ENCODE measurements around the gene UBR7.
"Not testable (repeated sequence)": the region's sequence is repeated elsewhere in the genome, so short reads cannot be mapped to it uniquely, and the experiment has no call there.

Gene UBR7

DNA sequence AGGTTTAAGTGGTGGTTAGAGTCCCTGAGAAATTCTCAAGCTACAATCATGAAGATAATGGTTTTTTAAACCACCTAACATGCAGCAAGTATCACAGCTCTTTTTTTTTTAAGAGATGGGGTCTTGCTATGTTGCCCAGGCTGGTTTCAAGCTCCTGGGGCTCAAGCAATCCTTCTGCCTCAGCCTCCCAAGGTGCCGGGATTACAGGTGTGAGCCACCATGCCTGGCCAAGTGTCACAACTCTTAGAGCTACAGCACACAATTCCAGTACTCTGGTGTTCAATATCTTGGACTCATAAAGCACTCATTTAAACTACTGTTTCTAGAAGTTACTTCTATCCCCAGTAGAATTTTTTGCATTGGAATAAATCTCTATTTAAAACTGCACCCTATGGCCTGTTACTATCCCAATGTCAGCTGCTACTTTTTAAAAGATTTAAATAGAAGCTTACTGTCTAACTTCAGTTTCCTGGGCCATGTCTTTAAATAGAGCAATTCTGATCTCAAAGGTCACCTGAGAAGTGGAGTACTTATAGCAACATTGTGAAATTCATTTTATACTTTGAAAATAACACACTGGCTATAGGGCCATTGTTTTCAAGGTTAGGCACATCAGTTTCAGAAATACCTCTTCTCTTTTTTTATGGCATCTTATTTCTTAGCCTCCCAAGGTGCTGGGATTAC lies 11.6 kb upstream of the UBR7 start:
- no peak for DNase-seq (ENCODE audit: low read depth in 1 of 2, low spot score in 1 of 2)

DNA sequence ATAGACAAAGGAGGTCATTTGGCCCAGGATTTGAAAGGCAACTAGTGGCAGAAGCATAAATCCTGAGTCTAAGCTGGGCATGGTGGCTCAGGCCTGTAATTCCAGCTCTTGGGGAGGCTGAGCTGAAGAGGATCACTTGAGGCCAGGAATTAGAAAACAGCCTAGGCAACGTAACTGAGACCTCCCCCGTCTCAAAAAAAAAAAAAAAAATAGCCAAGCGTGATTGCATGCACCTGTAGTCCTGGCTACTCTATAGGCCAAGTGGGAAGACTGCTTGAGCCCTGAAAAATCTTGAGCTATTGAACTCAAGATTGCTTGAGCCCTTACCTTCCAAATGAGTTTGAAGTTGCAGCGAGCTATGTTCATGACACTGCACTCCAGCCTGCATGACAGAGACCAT lies 8.0 kb upstream of the UBR7 start:
- DNase-seq (ENCODE audit: low read depth in 1 of 2, low spot score in 1 of 2) = no peak

DNA sequence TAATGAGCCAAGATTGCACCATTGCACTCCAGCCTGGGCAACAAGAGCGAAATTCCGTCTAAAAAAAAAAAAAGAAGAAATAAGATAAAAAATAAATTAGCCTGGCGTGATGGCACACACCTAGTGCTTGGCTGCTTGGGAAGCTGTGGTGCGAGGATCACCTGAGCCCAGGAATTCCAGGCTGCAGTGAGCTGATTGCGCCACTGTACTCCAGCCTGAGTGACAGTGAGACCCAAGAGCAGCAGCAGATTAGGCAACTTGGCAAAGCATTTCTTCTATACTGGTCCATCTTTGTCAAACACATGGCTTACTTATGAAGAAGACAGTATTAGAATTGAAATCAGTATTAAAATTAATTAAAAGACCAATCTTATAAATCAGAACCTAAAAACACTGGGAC lies 6.5 kb upstream of the UBR7 start:
- DNase-seq (ENCODE audit: low read depth in 1 of 2, low spot score in 1 of 2) = no peak

DNA sequence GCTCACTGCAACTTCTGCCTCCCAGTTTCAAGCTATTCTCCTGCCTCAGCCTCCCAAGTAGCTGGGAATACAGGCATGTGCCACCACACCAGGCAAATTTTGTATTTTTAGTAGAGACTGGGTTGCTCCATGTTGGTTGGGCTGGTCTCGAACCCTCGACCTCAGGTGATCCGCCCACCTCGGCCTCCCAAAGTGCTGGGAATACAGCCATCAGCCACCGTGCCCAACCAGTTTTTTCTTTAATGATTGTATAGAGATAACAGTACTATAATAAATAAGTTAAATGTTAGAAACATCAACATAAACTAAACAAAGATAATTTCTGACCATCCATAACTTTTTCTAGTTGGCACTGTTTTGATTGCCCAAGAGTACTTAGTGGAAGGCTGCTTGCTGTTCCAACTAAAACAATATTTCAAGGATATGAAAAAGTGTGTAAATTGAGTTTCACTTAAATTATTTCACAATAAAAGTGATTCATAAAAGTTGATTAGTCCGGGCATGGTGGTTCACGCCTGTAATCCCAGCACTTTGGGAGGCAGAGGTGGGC lies 5.8 kb upstream of the UBR7 start:
- no peak for DNase-seq (ENCODE audit: low read depth in 1 of 2, low spot score in 1 of 2)

DNA sequence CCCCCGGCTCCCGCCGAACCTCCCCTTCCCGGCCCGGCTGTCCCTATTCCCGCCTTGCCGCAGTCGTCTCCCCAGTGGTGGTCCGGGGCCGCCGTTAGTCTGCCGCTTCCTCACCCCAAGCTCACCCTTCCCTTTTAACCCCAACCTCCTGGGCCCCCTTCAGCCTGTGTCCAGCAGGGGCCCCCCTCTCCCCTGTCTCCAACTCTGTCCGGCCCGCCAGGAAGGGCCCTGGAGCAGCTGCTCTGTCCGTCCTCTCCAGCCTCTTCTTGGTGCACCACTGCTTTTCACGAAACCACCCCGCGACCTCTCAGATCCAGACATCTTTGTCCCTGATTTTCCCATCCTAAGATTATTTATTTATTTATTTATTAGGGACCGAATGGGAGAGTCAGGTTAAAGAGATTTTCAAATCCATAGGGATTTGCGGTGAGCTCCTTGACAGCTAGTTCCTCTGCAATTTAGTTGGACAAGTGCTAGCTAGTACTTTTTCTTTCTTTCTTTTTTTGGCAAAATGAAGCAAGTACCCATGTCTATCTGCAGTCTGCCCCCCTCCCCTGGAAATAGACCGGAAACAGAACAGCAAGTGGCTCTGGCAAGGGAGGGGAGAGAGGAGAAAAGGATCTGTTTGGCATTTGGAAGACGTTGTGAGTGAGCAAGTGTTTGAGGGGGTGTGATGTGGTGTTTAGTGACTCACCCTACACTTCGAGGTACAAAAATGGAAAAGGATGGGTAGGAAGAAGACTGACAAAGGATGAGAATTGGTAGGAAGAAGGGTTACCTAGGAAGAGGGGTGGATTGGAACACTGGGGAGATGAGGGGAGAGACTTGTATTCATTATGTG lies 632 bp downstream of the UBR7 start:
- DNase-seq (ENCODE audit: low read depth in 1 of 2, low spot score in 1 of 2) = no peak

DNA sequence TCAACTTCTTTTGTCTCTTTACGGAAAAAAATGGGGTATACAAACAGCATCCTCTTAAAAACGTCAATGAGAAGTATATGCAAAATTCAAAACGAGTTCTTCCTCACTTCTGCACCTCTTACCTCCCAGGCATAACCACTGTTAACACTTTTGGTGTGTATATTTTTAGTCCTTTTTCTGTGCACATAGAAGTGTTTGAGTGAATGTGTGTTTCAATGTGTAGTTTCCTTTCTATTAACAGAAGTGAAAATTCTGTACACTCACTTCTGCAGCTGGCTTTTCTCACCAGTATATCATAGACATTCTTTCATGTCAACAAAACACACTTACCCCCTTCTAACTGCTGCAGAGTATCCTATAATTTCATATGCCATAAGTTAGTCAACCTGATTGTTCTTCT lies 5.4 kb downstream of the UBR7 start:
- DNase-seq (ENCODE audit: low read depth in 1 of 2, low spot score in 1 of 2) = no peak

DNA sequence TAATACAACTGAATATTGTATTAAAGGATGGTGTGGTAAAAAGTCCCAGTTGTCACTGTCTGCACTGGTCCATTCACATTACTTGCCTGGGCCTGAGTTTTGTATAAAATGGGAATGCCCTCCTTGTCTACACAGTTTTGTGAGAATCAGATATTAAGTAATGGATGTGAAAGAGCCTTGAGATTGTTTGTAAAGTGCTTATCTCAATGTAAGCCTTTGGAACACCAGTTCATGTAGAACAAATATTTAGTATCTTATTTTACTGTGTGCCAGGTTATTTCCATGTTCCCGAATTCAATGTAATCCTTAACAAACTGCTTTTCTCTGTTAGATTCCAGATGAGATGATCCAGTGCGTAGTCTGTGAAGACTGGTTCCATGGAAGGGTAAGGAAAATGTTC lies 7.5 kb downstream of the UBR7 start:
- DNase-seq (ENCODE audit: low read depth in 1 of 2, low spot score in 1 of 2) = no peak

DNA sequence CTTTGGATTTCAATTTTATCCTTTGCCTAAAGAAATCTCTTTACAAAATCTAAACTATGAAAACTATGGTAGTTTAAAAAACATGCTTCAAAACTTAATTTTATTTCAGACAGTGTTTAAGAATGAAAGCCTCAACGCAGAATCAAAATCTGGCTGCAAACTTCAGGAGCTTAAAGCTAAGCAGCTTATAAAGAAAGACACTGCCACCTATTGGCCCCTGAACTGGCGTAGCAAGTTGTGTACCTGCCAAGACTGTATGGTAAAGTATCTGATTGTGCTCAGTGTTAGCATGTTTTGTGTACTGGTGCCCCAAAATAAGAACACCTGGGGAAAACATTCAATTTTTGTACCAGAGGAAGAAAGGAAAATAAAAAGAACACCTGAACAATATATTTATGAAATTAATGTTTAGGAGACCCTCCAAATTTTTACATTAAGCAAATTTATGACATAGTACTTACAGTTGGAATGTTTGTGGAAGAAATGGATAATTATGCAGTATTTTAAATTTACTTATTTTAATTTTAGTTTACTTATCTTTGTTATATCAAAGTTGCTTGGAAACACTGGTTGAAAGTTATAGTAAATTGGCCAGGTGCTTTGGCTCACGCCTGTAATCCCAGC lies 12.2 kb downstream of the UBR7 start:
- DNase-seq (ENCODE audit: low read depth in 1 of 2, low spot score in 1 of 2) = no peak

DNA sequence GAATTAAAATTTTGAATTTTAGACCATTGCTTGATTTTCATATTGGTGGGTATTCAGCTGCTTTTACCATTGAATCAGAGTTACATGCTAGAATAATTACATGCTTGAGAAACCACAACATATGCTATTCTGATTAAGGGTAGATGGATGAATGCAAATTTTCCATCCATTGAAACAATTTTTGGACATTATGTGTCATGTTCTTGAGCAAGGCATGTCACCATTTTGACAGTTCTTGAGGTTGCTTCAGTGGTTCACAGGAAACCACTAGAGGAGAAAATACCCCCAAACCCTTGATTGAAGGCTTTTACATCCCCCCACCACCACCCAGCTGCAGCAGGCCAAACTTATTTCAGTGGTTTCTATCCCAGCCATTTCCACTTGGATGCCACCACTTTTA lies 13.5 kb downstream of the UBR7 start:
- DNase-seq (ENCODE audit: low read depth in 1 of 2, low spot score in 1 of 2) = no peak

DNA sequence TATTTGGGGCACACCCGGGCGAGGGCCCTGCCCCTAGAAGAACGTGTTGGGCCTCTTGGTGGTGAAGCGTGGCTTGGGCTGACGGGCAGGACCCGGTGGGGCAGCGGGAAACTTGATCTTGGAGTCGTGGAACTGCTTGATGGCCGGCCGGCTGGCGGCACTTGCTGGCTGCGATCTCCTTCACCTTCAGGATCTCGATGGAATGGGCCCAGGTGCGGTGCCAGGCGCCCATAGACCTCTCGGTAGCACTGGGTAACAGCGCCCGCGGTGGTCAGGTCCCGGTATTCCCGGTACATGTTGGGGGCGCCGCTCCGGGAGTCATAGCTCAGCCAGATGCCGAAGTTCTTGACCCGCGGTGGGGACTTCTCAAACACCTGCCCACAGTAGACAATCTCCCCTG lies 16.5 kb downstream of the UBR7 start:
- no peak for DNase-seq (ENCODE audit: low read depth in 1 of 2, low spot score in 1 of 2)

DNA sequence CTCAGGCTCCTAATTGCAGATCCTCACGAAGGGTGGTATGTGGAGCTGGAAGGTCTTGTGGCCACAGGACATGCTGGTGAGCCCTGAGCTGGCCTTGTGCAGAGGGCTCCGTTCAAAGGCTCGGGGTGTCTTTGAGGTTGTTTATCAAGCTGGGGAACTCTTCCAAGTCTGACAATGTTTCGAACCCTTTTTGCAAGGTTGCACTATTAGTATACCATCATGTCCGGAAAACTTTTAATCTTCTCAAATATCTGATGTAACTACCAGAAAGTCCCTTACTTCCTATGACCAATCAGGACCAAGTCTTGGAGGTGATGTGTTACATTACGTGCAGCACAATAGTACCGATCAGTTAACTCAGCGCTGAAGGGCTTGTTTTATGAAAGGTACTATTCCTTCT lies 21.5 kb downstream of the UBR7 start:
- no peak for DNase-seq (ENCODE audit: low read depth in 1 of 2, low spot score in 1 of 2)

DNA sequence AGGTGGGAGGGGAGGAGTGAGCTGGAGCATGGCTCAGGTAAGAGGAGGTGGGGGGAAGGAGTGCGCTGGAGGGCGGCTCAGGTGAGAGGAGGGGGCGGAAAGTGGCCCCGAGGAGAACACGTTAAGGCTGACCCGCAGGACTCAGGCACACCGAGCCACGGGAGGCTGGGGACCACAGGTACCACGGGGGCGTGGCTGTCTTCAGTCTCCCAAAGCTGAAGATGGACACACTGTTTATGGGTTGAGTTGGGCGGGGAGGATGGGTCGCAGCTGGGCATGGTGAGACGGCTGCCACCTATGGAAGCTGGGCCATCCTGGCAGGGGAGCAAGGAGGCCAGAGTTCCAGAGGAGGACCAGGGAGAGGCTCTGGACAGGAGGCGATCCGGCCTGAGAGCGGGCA lies 23.5 kb downstream of the UBR7 start:
- DNase-seq (ENCODE audit: low read depth in 1 of 2, low spot score in 1 of 2) = no peak

DNA sequence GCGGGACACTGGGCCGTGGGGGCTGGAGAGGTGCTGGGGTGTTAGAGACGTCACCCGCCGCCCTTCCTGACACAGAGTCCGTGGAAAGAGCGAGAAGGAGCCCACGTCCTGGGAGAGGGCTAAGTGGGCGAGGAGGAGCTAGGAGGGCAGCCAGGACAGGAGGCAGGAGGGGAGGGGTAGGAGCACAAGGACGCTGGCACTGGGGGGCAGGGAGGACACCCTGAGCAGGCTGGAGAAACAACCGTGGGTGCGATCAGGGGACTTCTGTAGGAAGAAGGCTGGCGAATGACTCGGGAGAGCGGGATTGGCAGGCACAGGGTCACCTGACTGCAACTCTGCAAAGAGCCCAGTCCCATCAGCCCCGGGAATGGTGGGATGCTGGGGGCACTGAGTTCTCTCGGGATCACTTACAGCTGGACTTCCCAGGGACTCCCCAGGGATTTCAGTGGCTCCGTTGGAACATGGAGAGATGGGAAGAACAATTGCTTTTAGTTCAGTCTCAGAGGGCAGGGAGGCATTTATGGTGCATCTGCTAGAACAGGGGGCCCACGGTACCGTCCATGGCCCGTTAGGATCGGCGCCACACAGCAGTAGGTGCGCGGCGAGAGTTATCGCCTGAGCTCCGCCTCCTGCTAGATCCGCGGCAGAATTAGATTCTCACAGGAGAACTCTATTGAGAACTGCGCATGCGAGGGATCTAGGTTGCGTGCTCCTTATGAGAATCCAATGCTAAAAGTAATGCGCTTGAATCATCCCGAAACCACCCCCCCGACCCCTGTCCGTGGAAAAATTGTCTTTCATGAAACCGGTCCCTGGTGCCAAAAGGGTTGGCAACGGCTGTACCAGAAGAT lies 24.3 kb downstream of the UBR7 start:
- DNase-seq (ENCODE audit: low read depth in 1 of 2, low spot score in 1 of 2) = no peak

DNA sequence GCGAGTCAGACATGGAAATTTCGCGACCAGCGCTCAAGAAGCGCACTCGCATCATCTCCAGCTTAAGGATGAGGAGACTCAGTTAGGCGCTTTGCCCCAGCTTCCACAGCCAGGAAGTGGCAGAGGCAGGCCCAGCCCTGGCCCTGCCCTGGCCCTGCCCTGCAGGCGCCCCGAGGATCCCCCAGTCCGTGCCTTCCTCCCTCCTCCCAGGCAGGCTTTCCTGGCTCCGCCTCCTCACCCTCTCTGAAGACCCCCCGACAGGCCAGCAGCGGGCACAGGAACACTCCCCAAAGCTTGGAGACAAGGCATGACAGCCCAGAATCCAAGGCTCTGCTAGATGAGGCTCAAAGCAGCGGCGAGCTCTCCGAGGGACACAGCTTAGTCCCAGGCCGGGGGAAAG lies 25.1 kb downstream of the UBR7 start:
- no peak for DNase-seq (ENCODE audit: low read depth in 1 of 2, low spot score in 1 of 2)

DNA sequence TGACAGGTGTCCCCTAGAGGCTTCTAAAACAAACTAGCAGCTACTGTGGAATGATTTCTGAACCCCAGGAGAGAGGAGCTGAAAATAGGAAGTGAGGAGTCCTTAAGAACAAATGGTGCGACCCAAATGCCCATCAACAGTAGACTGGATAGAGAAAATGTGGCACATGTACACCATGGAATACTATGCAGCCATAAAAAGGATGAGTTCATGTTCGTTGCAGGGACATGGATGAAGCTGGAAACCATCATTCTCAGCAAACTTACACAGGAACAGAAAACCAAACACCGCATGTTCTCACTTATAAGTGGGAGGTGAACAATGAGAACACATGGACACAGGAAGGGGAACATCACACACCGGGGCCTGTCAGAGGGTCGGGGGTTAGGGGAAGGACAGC lies 26.0 kb downstream of the UBR7 start:
- not testable (repeated sequence) for DNase-seq (ENCODE audit: low read depth in 1 of 2, low spot score in 1 of 2)

DNA sequence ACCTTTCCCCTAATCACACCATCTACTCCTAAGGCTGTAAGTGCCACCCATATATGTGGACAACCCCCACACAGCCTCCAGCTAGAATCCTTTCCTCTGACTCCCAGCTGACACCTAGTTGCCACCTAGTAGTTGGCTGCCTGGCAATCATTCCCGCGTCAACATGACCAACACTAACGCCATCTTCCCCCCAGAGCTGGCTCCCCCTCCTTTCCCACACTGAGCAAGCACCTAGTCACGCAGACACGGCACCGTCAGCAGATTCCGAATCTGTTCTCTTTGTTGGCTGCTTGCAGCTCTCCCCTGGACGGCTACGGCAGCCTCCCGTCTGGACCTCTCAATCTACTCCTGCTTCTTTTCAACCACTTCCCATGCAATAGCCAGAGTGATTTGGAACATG lies 27.7 kb downstream of the UBR7 start:
- DNase-seq (ENCODE audit: low read depth in 1 of 2, low spot score in 1 of 2) = no peak

DNA sequence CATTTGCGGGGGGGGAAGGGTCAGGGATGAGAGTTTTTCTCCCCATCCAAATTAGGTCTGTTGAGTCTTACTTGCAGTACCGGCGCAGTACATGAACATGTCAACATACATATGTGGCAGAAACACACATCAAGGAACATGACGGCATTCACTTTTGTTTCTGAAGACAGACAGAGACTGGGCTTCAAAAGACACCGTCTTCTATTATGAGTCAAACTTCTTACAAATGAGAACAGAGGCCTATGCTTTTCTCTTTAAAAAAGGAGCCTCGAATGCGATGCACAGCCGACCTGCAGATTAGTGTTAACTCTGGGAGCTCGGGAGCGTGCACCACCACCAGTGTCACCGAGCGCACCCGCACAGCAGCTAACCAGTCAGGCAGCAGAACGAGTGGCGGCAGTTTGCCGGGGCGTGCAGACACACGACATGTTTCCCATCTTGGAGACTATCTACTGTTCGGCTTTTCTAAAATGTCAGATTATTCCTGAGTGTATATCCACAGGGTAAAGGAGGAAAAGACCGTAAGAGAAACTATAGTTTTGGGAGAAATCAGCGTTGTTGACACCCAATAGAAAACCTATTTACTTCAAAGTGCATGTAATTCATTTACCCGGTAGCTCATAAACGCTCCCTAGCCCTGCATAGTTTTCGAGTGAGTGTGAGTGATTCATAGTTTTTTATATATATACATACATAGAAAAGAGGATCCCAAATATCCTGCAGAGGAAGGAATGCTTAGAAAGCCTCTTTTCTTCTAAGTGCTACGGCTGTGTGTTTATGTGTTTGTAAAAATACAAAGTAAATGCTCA lies 33.0 kb downstream of the UBR7 start:
- DNase-seq (ENCODE audit: low read depth in 1 of 2, low spot score in 1 of 2) = no peak

DNA sequence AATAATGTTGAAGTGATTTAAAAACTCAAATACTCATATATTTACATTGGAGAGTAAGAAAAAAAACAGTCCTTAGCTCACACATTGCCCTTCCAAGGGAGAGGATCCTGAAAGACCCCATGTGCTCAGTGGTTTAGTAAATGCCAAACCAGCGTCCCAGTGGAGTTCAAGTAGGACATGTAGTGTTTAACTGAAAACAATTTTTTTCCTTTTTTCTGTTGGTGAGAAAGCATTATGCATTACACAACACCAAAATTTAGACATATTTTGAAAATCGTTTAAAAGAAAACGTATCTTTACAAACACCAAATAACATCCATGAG lies 33.6 kb downstream of the UBR7 start:
- no peak for DNase-seq (ENCODE audit: low read depth in 1 of 2, low spot score in 1 of 2)

DNA sequence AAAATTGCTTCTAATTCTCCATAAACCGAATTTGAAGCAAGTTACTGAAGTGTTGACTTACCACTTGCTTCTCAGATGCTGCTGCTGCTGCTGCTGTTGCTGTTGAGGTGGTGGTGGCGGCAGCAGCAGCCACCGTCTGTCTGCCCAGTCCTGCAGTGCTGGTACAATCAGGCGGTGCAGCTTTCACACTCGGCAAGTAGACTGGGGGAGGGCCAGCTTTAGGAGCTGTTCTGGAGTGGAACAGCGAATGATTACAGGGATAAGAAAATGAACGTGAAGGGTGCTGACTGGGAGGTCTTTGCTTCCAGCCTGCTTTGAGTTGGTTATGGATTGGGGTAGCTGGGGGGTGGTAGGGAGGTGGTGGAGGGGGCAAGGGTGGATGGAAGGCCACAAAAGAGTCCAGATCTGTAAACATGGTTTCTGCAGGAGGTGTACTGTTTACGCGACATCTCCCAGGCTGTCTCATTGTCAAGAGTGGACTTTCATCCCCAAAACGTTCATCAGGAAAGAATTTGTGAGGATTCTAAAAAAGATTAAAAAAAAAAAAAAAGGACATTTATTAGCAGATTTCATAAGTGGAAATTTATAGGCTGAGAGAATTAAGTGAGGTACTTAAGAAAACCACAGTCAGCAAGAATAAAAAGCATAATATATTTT lies 38.8 kb downstream of the UBR7 start:
- DNase-seq (ENCODE audit: low read depth in 1 of 2, low spot score in 1 of 2) = no peak

DNA sequence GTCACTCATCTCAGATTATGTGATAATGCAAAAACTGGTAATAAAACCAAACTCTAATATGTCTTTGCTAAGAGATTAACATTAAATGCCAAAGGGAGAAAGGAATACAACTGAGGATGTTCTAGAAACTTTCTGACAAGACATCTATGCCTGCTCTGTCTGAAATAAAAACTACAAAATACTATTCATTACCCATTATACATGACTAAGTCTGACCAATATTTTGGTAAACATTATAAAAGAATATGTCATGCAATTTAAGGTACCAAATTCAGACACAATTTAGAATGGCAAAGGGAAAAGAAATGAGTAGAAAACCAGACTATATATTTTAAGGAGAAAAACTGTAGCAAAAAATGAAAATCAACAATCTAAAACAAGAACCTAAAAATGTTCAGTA lies 39.5 kb downstream of the UBR7 start:
- no peak for DNase-seq (ENCODE audit: low read depth in 1 of 2, low spot score in 1 of 2)

Data from stimulated activated CD4-positive, alpha-beta T cell treated with anti-CD3 and anti-CD28 coated beads, Interleukin-15, amount 100 ng/mL, for 1 hour (primary cell).